Activated CD4-positive, alpha-beta T cell treated with anti-CD3 and anti-CD28 coated beads for 1 hour (primary cell): ENCODE results near the gene NRIP3.

ENCODE experiments used
- DNase-seq: peaks from one replicate; pipeline ENCODE4 v3.0.0-alpha.2; 2020

Gene NRIP3

DNA sequence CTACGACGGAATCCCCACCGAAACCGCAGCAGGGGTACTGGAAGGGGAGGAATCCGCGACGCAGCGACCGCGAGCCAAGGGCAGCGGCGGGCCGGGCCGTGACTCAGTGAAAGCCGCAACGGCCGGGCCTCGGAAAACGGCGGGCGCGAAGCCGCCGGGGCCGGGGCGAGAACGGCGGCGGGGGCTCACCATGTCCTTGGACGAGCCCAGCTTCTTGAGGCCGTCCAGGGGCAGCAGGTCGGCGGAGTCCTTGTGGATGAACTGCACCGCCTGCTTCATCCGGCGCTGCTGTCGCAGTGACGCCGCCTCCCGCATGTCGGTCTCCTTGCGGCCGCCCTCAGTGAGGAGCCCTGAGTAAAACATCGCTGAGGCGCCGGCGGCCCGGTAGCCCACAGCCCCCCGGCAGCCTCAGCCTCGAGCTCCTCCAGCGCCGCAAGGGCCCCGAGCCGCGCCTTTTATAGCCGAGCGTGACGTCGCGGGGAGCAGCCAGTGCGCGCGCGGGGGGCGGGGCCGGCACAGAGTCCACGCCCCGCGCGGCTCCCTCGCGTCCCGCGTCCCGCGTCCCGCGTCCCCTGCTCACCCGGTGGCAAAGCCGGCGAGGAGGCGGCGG lies at the start of gene NRIP3:
Gene NRIP3, minus strand, starts transcription at position 429 of the 610 bp plus-strand sequence. Its CDS starts 66 bp downstream, at position 363.
- peak; percentile 72 for DNase-seq

DNA sequence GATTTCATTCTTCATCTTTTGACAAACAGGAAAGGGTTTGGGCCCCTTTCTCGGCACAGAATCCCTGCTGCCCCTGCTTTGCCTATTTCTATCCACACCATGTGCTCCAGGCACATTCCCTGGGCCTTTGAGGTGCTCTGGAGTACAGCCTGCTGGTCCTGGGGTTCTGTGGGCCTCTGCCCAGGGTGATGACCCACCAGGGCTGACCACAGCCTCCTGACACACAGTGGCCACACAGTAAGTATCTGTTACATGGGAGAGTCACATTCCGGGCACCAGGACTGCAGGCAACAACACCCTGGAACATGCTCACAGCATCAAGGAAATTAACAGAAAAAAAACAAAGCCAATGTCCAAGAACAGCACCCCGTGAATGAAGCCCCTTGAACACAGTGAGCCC lies 48.5 kb upstream of the NRIP3 start:
- no peak for DNase-seq

DNA sequence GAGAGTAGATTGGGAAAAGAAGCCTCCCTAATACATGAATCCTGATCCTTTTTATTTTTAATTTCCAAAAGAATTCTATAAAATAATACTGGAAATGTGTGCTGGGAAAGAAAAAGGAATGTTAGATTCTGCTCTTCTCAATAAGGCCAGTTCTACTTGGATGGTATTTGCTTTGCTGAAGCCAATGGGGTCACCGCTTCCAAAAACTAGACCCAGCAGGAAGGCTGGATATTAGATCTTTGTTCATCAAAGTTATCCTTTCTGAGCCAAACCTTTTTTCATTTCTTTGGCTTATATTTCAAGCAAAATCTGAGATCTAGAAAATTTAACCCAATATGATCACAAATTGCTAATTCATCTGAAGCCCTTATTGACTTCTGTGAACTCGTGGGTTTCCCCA lies 46.2 kb upstream of the NRIP3 start:
- DNase-seq, result no peak

DNA sequence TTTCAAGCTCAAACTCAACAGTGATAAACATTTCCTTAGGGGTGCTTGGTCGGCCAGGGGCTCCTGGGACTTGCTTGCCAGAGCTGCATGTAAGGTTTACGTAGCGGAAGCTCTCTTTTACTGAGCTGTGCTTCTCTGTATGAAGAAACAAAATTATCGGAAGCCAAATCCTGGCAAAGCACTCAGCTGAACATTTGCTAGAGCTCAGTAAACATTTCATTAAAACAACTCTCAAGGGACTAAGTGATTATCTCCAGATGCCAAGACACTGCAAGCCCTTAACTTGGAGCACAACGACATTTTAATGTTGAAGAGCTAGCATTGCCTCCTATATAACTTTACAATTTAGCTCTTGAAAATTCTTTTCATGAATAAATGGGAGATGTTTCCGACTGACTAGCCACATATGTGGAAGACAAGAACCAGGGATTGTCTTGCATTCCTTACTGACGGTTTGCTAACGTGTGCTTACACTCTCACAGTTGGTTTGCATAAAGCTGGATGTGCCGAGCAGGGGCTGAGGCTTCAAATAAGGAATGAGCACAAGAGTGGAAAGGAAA lies 44.2 kb upstream of the NRIP3 start:
- no peak for DNase-seq

DNA sequence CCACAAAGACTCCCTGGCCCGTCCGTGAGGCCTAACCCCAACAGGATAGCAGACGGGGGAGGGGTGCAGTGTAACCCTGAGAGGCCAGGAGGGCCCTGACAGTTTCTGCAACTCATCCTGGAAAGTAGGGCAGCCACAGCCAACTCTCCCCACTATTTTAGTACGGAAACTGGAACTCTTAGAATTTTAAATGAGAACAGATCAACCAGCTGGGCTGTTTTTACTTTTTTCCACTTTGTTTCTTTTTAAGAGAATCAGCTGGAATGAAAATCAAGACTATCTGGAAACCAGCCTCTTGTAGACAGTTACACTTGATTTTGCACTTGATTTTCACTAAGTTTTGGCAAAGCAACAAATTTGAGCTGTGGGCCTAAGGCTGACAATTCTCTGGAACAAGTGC lies 42.7 kb upstream of the NRIP3 start:
- no peak for DNase-seq

DNA sequence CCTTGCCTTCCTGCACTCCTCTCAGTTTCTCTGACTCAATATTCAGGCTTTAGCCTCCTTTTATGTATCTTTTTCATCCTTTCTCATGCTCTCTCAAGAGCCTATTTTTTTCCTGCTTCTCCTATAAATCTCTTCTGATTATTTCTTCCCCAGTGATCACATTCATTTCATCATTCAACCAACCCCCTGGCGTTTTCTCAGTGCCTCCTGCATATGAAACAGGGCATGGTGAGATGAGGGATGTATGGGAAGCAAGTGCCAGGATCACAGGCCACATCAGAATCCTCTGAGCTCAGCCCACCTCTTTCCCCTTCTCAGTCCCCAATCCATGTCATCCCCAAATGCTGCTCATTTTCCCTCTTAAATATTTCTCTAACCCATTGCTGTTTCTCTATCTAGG lies 38.7 kb upstream of the NRIP3 start:
- no peak for DNase-seq

DNA sequence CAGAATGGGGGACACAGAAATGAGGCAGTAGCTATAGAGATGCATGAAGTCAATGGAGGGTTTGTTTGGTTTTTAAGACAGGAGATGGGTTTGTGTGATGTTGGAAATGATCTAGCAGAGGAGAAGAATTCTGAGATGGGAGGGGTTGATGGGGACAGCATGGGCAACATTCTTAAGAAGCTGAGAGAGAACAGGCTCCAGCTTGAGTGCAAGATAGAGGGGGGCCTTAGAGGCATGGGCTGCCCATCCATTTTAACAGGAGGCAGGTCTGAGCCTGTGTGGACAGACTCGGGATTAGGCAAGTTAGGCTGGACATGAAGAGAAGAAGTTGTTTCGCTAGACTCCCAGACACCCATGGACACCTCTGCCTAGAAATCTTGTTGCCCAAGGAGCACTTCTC lies 37.9 kb upstream of the NRIP3 start:
- DNase-seq, result no peak

DNA sequence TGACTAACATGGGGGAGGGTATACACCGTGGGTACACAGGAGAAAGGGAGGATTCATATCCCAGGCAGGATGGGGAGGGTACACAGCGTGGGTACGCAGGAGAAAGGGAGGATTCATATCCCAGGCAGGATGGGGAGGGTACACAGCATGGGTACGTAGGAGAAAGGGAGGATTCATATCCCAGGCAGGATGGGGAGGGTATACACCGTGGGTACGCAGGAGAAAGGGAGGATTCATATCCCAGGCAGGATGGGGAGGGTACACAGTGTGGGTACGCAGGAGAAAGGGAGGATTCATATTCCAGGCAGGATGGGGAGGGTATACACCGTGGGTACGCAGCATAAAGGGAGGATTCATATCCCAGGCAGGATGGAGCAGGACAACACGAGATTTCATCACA lies 36.6 kb upstream of the NRIP3 start:
- DNase-seq, result no peak

DNA sequence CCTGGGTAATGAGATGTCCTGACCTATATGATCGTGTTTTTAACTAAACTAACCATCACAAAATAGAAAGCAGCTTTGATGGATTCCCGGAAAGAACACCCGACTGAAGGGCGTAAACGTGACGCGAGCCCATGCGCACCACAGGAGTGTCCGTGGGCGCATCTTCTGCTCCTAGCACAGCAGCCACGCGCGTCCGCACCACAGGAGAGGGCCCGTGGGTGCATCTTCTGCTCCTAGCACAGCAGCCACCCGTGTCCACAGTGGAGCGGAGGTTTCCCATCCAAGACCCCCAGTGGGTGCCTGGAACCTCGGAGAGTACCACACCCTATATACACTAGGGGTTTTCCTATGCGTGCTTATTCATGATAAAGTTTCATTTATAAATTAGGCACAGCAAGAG lies 36.1 kb upstream of the NRIP3 start:
- DNase-seq, result no peak

DNA sequence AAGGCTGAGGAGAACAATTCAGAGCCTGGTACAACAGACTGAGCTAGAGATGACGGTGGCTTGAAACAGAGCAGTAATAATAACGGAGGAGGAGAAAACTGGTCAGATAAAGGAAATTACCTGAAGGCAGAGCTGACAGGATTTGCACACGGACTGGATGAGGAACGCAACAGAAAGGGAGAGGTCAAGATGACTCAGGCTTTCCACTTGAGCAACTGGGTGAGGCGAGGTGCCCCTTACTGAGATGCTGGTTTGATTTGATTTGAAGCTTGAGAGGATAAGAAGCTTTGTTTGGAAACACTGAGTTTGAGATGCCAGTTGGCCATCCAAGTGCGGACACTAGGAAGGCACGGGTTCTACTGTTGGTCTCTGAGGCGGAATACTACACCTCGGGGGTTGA lies 35.4 kb upstream of the NRIP3 start:
- no peak for DNase-seq

DNA sequence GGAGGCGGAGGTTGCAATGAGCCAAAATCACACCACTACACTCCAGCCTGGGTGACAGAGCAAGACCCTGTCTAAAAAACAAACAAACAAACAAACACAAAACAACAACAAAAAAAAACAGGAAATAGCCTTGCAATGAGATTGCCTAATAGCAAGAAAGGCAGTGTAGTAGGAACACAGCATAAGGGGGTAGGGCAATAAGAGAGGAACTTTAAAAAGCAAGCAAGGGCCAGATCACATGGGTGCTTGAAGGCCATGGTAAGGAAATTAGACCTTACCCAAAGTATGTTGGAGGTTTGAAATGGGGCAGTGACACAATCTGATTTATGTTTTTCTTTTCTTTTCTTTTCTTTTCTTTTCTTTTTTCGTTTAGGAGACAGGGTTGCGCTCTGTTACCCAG lies 34.7 kb upstream of the NRIP3 start:
- no peak for DNase-seq

DNA sequence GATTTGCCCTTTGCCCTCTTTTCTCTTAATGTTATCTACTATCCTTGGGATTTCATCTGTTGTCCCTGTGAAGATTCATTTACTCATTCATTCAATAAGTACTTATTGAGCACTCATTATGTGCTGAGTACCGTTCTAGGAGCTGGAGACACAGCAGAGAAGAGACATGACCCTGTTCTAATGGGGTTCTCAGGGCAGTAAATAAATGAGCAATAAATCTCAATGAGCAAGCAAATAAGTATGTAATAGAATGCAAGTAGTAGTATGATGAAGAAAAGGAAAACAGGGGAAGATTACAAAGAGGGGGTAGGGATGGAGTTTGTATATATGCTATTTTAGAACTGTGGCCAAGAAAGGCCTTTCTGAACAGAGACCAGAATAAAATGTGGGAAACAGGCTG lies 34.2 kb upstream of the NRIP3 start:
- DNase-seq, result no peak

DNA sequence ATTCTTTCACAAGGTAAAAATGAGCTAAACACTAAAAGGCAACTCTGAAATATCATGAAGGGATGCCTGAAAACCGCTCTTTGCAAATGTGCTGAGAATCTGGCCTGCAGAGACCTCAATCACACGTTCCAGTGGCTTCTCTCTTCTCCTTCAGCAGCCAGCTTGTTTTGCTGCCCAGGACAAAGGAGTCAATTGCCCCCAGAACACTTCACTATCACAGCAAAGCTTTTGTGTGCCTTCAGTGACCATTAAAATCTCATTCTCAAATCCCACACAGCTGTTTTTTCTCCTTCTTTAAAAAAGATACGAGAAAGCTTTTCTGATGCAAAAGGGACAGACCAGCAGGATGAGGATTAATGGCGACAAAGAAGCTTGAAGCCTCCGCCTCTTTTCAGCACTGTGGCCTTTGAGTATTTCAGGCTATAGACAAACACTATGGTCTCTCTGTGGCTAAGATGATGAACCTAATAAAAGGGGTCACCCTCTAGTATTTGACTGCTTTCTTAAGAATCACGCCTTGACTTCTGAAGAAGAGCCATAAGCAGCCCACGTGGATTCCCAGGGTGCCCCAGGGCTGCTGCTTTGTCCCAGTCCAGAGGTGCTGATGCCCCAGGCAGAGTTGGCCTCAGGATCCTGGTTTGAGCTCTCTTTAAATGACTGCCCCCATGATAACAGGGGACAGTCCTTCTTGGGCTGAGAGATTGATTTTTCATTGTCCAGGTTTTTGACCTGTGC lies 33.4 kb upstream of the NRIP3 start:
- DNase-seq, result no peak

DNA sequence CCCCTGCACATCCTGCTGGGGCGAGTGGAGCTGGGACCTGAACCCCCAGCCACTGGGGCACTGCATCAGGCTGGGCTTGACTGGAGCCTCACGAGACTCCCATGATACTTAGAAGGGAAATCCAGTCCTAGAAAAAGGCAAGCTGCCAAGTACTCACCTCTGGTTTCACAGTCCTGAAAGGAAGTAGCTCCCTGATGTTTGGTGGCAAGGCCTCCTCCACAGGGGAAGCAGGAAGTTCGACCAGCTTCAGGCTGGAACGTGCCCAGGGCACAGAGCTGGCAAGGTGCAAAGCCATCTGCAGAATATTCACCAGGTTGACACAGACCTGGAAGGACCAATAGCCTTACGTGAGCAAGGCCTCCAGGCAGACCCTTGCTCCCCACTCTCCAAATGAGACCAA lies 26.8 kb upstream of the NRIP3 start:
- DNase-seq, result no peak

DNA sequence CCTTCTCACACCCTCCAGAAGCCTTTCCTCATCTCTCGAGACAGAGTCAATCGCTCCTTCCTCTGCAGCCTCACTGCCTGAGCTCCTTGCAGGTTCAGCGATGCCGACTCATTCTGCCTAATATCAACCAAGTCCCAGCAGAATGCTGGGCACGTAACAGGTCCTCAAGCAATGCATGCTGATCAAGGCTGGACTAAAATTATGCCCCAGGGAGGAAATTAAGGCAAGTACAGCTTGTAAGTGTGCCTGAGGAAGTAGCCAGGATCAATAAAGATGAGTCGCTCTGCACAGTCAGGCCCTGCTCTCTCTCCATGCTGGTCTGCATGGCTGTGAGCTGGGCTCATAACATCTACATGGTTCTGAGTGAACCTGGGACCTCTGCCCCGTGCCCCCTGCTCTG lies 25.6 kb upstream of the NRIP3 start:
- DNase-seq, result no peak

DNA sequence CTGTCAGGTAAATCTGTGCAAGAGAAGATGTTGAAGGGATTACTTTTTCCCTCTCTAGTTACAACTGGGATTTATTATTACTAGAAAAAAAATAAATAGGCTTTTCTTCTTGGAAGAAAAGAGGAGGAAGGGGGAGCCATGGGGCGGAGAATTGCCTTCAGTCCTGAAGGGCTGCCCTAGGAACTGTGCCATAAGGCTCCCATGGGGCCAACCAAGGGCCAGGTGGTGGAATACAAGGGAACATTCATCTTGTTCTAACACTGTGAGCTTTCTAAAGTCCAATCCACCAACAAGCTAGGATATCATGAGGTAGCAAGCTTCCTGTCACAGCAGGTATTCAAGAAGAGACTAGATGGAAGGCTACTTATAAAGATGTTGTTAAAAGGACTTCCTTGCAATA lies 24.8 kb upstream of the NRIP3 start:
- DNase-seq, result no peak

DNA sequence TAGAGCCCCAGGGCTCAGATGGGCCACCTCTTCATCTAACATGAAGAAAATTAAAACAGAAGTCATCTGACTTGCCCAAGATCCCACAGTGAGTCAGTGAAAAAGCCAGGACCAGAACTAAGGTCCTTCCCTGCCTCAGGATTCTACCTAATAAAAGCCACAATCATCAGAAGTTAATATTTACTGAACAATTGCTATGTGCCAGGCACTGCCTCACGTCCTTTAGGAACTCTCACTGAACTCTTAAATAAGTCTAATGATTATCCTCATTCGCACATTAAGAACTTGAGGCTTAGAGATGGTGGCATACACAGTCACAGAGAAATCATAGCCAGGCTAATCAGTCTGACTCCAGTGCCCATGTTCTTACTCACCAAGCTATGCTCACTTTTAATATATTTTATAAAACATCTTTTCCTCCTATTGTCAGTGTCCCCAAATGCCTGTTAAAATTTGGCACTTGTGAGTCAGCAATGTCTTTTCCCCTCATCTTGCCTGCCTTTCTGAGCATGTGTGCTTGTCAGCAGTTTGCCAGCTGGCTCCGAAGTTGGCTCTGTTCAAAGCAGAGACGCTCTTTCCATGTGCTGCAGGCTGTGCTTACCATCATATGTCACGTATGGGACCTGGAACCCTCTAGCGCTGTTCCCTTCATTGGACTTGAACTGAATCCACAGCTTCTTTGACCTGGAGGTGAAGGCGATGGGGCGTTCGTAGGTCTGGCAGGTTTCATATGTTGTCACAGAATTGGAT lies 21.5 kb upstream of the NRIP3 start:
- no peak for DNase-seq

DNA sequence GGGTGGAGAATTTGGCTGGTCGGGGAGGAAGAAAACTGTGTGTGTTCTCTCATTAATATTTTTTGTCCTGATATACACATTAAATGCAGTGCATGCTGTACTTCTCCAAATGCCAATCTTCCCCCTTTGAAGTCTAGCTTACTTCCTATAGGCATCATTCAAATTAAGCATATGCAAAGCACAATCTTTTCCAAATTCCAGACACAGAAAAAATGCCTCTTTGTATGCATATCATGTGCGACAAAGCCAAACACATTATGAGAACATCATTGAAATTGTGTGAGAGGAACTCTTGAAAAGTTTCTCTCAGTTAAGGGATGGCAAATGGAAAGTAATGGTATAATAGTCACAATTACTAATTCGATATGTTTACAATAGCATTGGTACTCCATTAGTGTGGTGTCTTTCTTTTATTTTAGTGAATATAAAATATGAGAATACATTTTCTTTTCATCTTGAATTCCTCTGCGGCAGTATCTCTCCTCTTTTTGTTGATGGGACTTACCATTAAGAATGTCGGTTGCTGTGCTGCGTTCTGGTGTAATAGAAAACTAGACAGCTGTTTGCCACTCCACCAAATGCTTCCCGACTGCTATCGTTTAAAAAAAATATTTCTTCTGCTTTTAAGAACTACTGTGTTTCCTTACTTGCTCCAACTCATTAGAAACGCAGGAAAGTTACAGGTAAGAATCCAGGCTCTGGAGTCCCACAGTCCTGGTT lies 19.3 kb upstream of the NRIP3 start:
- DNase-seq, result no peak

DNA sequence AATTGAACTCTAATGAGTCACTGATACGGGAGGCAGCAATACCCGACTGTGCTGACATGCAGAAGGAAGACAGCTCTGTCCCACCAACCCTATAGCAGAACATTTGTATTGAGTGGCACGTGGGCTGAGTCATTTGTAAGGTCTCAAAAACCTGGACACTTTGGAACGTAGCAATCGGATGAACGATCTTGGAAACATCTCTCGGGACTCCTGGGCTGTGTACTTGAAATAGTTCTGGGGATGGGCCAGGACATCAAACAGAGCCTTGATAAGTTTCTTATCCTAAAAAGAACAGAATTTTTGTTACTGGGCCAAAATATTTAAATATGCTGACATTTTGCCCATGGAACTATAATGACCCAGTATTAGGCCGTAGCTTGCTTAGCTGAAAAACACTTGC lies 17.1 kb upstream of the NRIP3 start:
- no peak for DNase-seq

DNA sequence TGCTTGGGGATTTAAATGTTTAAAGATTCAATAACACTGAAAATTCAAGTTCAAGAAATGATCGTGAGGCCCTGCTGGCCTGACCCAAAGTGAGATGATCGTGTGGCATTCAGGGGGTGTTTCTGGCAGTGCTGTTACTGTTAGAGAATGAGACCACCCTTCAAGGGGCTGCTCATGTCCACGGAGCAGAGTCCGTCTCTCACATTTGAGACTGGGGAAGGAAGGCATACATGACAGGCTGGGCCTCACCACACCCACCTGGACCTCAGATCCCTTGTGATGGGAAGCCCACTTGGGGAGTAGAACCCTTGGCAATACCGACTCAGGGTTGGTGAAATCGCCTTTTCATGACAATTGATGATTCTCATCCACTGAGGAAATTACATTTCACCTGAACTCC lies 16.1 kb upstream of the NRIP3 start:
- no peak for DNase-seq

DNA sequence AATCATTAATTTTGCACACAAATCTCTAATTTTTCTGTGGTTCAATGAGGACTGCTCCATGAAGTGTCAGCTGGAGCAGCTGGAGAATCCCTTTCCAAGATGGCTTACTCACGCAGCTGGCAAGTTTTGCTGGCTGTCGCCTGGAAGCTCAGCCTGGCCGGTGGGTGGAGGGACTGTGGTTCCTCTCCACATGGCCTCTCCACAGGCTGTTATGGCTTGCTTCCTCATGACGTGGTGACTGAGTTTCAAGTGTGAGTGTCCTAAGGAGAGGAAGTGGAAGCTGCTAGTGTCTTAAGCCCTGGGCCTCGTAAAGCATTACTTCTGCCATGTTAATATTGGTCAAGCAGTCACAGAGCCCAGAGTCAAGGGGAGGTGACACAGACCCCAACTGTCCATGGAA lies 14.0 kb upstream of the NRIP3 start:
- no peak for DNase-seq

DNA sequence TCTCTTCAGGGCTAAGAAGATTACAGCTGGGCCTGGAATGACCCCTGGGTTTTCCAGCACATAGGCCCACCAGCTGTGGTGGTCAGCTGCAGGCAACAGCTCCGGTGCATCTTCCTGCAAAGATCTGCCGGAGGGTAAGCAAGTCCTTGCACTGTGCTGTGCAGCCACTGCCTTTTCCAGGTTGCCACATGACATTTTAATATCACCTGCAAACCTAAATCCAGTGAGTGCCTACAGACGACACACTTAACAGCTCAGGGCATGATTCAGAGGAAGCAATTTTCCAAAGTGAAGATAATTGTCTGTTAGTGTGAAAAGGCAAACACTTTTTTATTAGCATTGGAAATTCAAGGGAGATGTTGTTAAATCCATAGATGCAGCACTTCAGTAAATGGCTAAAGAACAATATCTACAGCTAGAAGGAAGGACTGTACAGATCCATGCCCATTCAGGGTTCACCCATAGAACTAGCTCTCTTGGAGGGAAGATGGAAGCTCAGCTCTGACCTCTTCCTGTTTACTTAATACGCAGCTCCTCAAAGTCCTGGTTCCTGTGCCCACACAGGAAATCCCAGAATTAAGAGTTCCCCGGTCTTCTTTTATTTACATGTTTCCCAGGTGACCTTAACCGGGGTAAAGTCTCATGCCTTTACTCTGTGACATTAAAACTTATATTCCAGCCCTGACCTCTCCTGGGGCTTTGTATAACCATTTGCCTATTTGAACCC lies 13.3 kb upstream of the NRIP3 start:
- DNase-seq, result no peak

DNA sequence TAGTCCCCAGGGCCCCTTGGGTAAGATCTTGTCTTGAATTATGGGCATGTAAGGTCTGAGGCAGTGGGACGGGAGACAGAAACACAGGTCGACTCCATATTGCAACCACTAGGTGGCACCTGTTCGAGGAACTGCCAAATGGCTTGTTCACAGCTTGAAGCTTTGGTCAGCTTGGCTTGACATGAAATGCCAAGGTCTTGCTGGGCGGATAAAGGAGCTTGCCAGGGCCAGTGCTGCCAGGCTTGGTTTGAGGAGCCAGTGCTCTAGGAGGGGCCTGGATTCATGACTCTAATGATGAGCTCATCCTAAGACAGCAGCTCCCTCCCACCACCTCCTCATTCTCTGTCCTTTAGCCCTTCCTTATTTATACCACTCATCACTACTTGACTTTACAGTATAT lies 11.9 kb upstream of the NRIP3 start:
- peak; percentile 29 for DNase-seq
